GM12872 (cell line): Measurements from ENCODE around the gene LALBA.

Experiments
- CTCF ChIP-seq: IDR thresholded peaks from 3 replicates; pipeline ENCODE4 v1.5.1; 2011; ENCODE audit warnings: low read depth, mild to moderate bottlenecking, low read length, moderate library complexity; ENCODE audit not compliant: insufficient read depth

Gene LALBA

GRCh38 chr12:48592591-48593086 lies 22.8 kb upstream of the LALBA start:
- no peak for TF ChIP-seq CTCF

GRCh38 chr12:48586361-48586760 lies 16.5 kb upstream of the LALBA start:
- no peak for TF ChIP-seq CTCF

GRCh38 chr12:48583728-48584127 lies 13.9 kb upstream of the LALBA start:
- no peak for TF ChIP-seq CTCF

GRCh38 chr12:48580831-48581230 lies 11.0 kb upstream of the LALBA start:
- TF ChIP-seq CTCF, result no peak

GRCh38 chr12:48572326-48572725 lies 2.5 kb upstream of the LALBA start:
- no peak for TF ChIP-seq CTCF

GRCh38 chr12:48567731-48568130 lies 2.1 kb downstream of the LALBA start:
- no peak for TF ChIP-seq CTCF

- no peak for TF ChIP-seq CTCF
Measured at GRCh38 chr12:48557919-48558318, 11.9 kb downstream of the LALBA start.

GRCh38 chr12:48556631-48557030 lies 13.2 kb downstream of the LALBA start:
- TF ChIP-seq CTCF, result no peak
